Parathyroid adenoma (tissue), 2 donors: ENCODE data around the gene HPCAL4.

Experiments
- H2AFZ ChIP-seq: fragments of 300-600 bp; sonication (generic); one replicate; pipeline ENCODE4 v1.7.0; 2017; ENCODE audit warnings: antibody characterized with exemption, mild to moderate bottlenecking
- H3K27ac ChIP-seq: fragments of 300-600 bp; sonication (generic); one replicate; pipeline ENCODE4 v1.7.0; 2017
- H3K27me3 ChIP-seq: fragments of 300-600 bp; sonication (generic); one replicate; pipeline ENCODE4 v1.7.0; 2017; ENCODE audit warnings: low read length; ENCODE audit not compliant: control insufficient read depth, insufficient read depth
- H3K36me3 ChIP-seq: fragments of 300-600 bp; sonication (generic); one replicate; pipeline ENCODE4 v1.7.0; 2017; ENCODE audit warnings: low read length; ENCODE audit not compliant: control insufficient read depth, insufficient read depth
- H3K4me1 ChIP-seq: fragments of 300-600 bp; sonication (generic); one replicate; pipeline ENCODE4 v1.7.0; 2017; ENCODE audit warnings: control low read depth
- H3K4me2 ChIP-seq: fragments of 300-600 bp; sonication (generic); one replicate; pipeline ENCODE4 v1.7.0; 2017; ENCODE audit warnings: low read length
- H3K4me3 ChIP-seq: fragments of 300-600 bp; sonication (generic); one replicate; pipeline ENCODE4 v1.7.0; 2017; ENCODE audit warnings: low read depth, low read length
- H3K79me2 ChIP-seq: fragments of 300-600 bp; sonication (generic); one replicate; pipeline ENCODE4 v1.7.0; 2017; ENCODE audit warnings: control low read depth
- H3K9ac ChIP-seq: fragments of 300-600 bp; sonication (generic); one replicate; pipeline ENCODE4 v1.7.0; 2017; ENCODE audit warnings: mild to moderate bottlenecking
- H3K9me3 ChIP-seq: fragments of 300-600 bp; sonication (generic); one replicate; pipeline ENCODE4 v1.7.0; 2017; ENCODE audit warnings: low read length; ENCODE audit not compliant: control insufficient read depth
- CTCF ChIP-seq: fragments of 300-600 bp; sonication (generic); IDR thresholded peaks from one replicate; pipeline ENCODE4 v1.7.0; 2017; ENCODE audit warnings: antibody characterized with exemption, mild to moderate bottlenecking
- donor health status: primary hyperparathyroidism.

The HPCAL4 gene

DNA sequence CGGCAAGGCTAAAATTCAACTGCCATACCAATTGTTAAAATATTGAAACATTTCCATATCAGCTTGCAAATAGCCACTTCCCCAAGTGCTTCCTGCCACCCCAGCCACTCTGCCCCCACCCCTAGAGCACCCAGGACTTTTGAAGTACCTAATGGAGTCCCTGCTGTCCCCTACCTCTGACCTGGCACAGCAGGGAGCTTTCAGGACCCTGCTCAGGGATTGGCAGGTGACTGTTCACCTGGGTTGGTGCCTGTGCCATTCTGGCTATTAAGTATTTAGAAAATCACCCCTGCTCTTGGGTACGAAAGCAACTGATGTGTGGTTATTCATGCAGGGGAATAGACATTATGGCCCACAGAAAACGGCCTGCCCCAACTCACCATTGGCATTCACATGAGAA lies 9.1 kb upstream of the HPCAL4 start:
- no peak for TF ChIP-seq CTCF
- H3K36me3 ChIP-seq: no peaks in the 10 kb centered on the region

DNA sequence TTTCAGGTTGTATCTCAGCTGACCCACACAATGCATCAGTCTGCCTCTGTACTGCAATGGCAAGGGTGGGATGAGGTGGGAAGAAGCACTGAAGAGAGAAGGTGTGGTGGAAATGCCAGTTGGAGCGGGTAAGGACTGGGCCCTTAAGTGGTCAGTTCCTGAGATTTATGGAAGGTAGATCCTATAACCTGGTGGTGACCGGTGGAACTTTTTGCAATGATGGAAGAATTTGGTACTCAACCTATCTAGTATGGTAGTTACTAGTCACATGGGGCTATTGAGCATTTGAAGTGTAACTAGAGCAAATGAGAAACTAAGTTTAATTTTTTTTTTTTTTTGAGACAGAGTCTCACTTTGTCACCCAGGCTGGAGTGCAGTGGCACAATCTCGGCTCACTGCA lies 8.2 kb upstream of the HPCAL4 start:
- H3K79me2 ChIP-seq: no peaks in the 10 kb centered on the region

More for the DNA sequence above, 9.1 kb upstream of the HPCAL4 start:
- Histone ChIP-seq H3K79me2 (no peaks in the 10 kb centered on the region), H3K4me3 (no peak overlapping the region), H3K4me2 (no peak overlapping the region), H3K9ac (no peak overlapping the region), H3K27ac (no peak overlapping the region), H3K9me3 (no peaks in the 10 kb centered on the region), H3K4me1 (no peaks in the 10 kb centered on the region), H3K27me3 (no peaks in the 10 kb centered on the region), H2AFZ (no peak overlapping the region)

GRCh38 chr1:39698568-39698967 lies 7.3 kb upstream of the HPCAL4 start:
- Histone ChIP-seq H2AFZ (no peak overlapping the region), H3K36me3 (no peaks in the 10 kb centered on the region), H3K4me3 (no peak overlapping the region), H3K9me3 (no peaks in the 10 kb centered on the region), H3K4me1 (no peaks in the 10 kb centered on the region), H3K27me3 (no peaks in the 10 kb centered on the region), H3K27ac (no peak overlapping the region), H3K4me2 (no peak overlapping the region), H3K79me2 (no peaks in the 10 kb centered on the region), H3K9ac (no peak overlapping the region)
- TF ChIP-seq CTCF: no peak

More for the DNA sequence above, 8.2 kb upstream of the HPCAL4 start:
- Histone ChIP-seq H2AFZ (no peak overlapping the region), H3K27me3 (no peaks in the 10 kb centered on the region), H3K36me3 (no peaks in the 10 kb centered on the region), H3K4me2 (no peak overlapping the region), H3K9ac (no peak overlapping the region), H3K4me1 (no peaks in the 10 kb centered on the region), H3K9me3 (no peaks in the 10 kb centered on the region), H3K27ac (no peak overlapping the region), H3K4me3 (no peak overlapping the region)
- no peak for TF ChIP-seq CTCF

- H3K4me2 ChIP-seq: no peak overlapping the region
- H3K9me3 ChIP-seq: no peaks in the 10 kb centered on the region
- H3K9ac ChIP-seq: no peak overlapping the region
- no peak overlapping the region for H3K4me3 ChIP-seq
- H3K27ac ChIP-seq: no peak overlapping the region
- H3K79me2 ChIP-seq: no peaks in the 10 kb centered on the region
- no peak for TF ChIP-seq CTCF
- H3K27me3 ChIP-seq: no peaks in the 10 kb centered on the region
- no peak overlapping the region for H2AFZ ChIP-seq
- no peaks in the 10 kb centered on the region for H3K4me1 ChIP-seq
- no peaks in the 10 kb centered on the region for H3K36me3 ChIP-seq
Observed at GRCh38 chr1:39696448-39696847, 5.2 kb upstream of the HPCAL4 start.

DNA sequence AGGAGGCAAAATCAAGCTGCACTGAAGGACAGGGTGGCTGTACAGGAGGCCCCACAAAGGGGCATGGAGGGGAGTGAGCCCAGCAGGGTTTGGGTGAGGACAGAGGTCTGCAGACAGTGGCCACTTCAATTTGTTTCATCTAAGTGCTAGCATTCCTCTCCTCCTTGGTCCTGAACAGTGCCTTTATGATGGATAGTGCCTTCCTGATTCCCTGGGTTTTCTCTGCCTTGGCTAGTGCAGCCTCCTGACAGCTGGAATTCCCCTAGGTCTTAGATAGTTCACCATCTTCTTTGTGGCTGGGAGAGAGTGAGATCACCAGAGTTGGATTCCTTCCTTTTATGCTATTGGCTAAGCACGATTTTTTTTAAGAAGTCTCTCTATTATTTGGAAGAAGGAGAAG lies 3.8 kb upstream of the HPCAL4 start:
- Histone ChIP-seq H3K4me1 (no peaks in the 10 kb centered on the region), H3K9me3 (no peaks in the 10 kb centered on the region), H3K27me3 (no peaks in the 10 kb centered on the region), H2AFZ (no peak overlapping the region), H3K4me2 (no peak overlapping the region), H3K79me2 (no peaks in the 10 kb centered on the region), H3K36me3 (no peaks in the 10 kb centered on the region), H3K4me3 (no peak overlapping the region), H3K9ac (no peak overlapping the region), H3K27ac (no peak overlapping the region)
- no peak for TF ChIP-seq CTCF
